HG03103 (cell line): ENCODE results near the gene COBL.

Source experiments
- ATAC-seq: cut with Tn5 transposase; IDR thresholded peaks from one replicate; pipeline ENCODE4 v1.9.1; 2021; ENCODE audit warnings: low read depth; ENCODE audit not compliant: unreplicated experiment

COBL gene

DNA sequence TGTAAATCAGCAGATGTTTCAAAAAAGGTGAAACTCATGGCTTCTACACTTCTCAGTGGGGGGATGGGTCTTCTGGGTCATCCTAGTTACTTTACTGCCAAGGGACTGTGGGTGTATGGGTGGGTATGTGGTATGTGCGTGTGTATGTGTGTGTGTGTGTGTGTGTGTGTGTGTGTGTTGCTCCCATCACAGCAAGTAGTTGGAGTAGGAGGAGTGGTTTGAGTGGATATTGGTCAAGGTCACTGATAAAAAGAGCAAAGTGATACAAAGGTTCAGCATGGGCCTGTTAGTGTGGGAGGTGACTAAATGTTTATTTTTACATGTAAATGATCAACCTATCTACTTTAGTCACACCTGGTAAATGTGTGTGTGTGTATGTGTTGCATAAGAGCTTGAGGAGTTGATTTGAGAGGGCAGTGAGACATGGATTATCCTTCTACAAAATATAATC lies 11.8 kb upstream of the COBL start:
- ATAC-seq, result no peak

DNA sequence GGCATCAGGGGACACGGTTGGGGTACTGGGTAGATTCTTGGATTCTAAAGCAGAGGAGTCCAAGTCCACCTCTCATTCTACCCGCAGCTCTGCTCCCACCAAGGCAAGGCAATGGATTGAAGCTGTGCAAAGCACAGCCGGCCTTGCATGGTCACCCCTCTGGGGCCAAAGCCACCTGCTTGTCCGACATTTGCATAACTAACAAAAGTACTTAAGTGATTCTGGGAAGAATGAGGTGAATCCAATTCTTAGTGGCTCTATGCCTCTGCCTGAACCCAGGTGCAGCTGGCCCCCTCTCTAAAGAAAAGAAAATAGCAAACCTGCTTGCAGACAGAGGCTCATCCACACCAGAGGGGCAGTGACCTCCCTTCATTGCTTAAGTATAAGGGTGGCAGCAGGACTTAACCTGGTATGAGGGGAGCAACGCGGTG lies 10.7 kb upstream of the COBL start:
- ATAC-seq, result no peak

- ATAC-seq, result no peak
These were observed 10.2 kb upstream of the COBL start for GRCh38 chr7:51326656-51327286.

DNA sequence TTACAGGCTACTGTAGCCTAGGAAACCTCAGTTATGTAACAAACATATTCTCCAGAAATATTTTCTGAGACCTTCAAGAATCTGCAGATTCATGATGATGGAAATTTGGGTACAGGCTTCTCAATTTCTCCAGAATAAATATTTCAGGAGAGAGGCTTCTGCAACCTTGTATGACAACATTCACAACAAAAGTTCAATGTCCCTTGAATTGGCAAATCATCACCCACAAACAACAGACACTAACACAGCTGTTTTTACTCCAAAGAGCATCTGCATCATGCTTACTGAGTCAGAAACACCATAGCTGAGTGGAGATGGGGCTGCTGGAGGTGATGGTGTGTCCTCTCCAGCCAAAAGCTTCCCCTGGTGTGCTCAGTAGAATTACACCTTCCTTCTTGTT lies 9.3 kb upstream of the COBL start:
- ATAC-seq, result no peak

DNA sequence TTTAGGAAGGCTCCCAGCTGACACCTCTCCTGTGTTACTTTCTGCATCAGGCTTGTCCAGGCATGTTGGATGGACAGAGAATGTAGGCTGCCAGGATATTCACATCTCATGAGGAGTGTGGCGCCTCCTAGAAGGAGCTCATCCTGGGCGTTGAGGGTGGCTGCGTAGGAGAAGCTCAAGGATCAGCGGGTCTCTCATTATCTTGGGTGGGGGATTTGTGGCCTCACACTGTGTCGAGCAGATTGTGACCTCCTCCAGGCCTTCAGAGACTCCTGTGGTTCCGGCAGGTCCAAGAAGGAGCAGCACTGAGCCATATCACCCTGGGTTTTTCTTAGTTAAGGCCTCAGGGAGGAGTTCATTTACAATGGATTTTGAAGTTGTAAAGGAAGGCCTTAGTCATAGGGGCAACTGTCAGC lies 8.7 kb upstream of the COBL start:
- no peak for ATAC-seq

DNA sequence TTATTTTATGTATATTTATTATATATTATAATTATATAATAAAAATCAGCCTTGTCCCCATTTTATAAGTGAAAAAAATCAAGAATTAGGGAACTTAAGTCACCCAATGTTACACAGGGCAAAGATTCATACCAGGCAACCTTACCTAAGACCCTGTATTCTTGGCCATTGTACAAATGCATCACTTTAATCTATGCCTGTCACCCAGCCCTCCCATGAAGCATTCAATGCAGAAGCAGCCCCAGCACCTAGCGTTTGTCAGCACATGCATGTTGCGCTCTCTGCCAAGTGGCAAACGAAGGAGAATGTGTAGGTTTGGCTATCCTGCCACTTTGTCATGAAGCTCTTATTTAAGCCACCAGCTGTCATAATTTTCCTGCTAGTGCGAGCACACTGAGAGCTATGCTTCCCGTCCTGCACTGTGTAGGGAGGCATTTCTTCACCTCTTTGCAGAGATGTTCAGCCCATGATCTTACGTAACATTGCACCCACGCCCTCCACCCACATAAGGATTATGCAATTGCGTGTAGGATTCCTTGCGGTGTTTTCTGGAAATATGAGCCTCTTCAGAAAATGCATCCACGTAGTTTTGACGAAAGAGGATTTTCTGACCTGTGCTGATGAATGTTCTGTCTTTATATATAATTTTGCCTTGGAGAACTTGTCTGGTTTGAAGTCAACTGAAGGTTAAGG lies 7.7 kb upstream of the COBL start:
- no peak for ATAC-seq

DNA sequence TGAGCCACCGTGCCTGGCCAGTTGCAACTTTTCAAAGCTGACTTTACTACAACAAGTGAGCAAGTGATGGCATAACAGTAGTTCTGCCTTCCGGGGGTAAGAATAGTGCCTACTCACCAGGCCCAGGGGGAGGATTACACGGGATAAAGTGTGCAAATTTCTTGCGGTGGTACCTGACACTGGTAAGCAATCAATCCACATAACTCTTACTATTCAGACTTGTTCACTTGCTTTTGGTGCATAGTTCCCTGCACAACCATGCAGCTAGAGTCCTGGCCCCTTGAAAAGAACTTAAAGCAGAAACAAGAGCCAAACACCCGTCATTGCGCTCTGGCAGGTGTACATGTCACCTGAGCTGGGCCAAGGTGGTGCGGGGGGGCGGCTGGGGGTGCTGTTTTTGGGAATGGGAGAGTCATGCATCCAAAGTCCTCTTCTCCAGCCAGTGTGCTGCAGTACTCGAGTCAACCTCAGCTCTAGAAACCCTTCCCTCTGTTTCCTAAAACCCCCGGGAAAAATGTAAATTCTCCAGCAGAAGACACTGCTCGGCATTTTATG lies 5.4 kb upstream of the COBL start:
- no peak for ATAC-seq

GRCh38 chr7:51318886-51319579 lies 2.4 kb upstream of the COBL start:
- ATAC-seq, result no peak

- ATAC-seq, result no peak
These were observed 1.4 kb upstream of the COBL start for GRCh38 chr7:51318001-51318400.

GRCh38 chr7:51317582-51317910 lies 937 bp upstream of the COBL start:
- no peak for ATAC-seq

DNA sequence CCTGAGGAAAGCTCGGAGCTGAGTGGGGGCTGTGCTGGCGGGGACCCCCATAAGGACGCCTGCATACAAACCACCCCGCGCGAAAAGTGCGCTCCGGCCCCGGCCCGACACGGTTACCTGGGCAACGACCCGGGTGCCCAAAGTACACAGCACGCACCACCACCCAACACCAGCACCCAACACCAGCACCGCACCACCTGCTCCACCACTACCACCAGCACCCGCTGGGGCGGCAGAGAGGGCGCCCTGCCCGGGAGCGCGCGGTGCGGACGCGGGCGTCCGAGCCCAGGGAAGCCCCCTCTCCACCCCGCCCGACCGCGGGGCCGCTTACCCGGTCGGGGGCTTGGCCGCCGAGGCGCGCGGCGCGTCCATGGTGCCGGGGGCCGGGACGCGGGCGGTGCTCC lies 345 bp downstream of the COBL start:
- no peak for ATAC-seq

DNA sequence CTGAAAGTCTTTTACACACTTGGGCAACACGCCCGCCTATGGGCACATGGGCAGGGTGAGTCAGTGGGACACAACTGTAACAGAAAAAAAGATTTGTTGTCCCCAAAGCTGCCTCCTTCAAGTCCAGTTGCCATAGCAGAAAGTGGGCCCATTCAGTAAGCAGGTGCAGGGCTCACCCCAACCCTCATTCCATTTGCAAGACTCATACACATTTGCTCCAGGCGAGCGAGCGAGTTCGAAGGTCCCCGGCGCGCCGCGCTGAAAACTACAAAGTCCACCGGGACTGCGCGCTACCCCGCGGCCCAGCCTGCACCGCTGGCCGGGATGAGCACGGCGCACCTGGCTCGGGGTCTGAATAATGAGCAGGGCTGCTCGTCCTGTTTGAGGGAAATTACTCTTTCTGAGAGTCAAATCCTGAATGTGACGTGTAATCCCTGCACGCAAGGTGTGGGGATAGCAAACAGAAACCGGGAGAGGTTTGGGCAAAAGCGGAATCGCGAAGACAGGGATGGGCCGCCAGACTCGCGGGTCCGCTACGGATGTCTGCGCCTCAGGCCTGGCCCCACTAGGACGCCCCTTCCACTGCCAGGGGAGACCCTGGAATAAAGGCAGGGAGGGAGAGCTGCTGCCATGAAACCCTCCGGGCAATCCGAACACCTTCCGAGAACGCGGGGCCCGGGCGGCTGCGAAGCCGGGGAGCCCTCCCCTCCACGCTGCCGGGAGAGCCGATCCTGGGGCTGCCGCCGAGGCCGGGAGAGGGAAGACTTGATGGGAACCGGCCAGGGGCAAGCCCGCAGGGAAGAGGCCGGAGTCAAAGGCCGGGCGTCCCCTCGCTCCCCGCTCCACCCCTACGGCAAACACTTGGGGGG lies 982 bp downstream of the COBL start:
- ATAC-seq, result no peak

GRCh38 chr7:51314726-51315125 lies 1.9 kb downstream of the COBL start:
- ATAC-seq, result no peak

- ATAC-seq, result no peak
These were observed 2.7 kb downstream of the COBL start for GRCh38 chr7:51313738-51314425.

DNA sequence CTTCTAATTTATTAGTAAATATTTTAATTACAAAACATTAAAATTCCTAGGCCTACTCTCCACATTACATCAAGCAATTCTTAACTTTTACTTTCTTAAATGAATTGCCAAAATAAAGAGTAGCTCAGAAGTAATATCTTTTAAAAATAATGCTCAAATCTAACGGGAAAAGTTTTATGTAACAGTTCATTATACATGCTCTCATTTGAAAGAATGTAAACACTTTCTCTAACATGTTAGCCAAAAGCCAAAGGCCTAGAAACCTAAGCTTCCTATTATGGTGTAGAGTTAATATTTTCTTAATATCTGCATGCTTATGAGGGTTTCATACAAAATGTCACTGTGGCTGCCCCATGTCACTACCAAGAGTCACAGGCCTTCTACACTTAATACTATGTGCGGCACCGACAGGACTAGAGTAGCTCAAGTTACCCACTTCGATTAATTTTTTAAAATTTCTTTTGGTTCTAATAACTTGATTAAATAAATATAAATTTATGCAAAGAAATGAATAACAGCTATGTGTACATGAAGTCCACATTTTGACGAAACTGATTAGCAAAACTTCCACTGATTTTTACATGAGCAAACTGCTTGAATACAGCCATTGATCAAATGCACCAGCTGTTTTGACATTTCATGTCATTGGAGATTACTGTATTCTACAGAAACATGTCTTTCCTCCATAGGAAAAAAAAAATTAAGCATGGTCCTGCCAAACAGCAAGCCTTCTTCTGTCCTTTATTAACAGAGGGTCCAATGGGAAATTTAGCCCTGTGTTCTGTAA lies 3.5 kb downstream of the COBL start:
- ATAC-seq, result no peak

DNA sequence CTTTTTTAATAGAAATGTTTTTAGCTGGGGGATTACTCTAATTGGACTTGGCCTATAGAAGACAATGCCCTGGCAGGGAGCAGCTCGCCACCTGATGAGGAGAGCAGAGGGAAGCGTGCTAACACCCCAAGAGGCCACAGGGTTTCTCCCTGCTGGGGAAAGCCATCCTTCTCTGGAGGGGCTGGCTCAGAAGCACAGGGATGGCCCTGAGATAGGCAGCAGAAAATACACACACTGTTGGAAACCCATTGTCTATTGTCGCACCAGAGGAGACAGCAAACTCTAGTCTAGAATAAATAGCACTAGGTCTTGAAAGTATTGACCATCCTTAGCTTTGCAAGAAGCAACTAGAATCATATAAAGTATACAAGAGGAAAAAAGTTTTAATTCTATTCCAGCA lies 5.4 kb downstream of the COBL start:
- no peak for ATAC-seq

- no peak for ATAC-seq
These were observed 6.5 kb downstream of the COBL start for GRCh38 chr7:51310131-51310583.

- ATAC-seq, result no peak
These were observed 7.1 kb downstream of the COBL start for GRCh38 chr7:51309361-51310130.

DNA sequence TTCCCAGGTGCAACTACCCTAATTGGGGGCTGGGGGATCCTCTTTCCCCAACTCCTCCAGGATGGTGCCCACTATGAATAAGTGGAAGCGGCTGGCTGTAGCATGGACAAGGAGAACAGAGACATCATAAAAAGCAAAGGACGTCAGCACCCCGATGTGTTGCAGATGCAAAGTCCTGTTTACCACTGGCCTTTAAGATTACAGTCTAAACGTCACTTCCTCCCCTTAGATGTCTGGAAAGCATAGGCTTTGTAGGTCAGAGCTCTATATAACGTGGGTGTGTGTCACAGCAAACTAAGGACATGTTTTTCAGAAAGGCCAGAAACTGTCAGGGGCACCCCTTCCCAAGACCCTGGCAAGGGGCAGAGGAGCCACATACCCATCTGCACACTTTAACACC lies 7.9 kb downstream of the COBL start:
- ATAC-seq, result no peak
